Measurements from ENCODE around the gene CCDC91.

The CCDC91 gene

GRCh38 chr12:28202374-28203130 lies 12.3 kb downstream of the CCDC91 start:
- H3K4me3 ChIP-seq (ENCODE audit: low read depth, low read length), result no peak overlapping the region
- no peak for TF ChIP-seq CTCF (IDR thresholded peaks at IDR 0.05; ENCODE audit: borderline replicate concordance, insufficient read depth, low read depth, low read length)

- no peak for TF ChIP-seq CTCF (IDR thresholded peaks at IDR 0.05; ENCODE audit: borderline replicate concordance, insufficient read depth, low read depth, low read length)
- H3K4me3 ChIP-seq (ENCODE audit: low read depth, low read length), result no peak overlapping the region
These were observed 19.5 kb downstream of the CCDC91 start for GRCh38 chr12:28209782-28210181.

GRCh38 chr12:28212182-28212581 lies 21.9 kb downstream of the CCDC91 start:
- no peak overlapping the region for H3K4me3 ChIP-seq (ENCODE audit: low read depth, low read length)
- TF ChIP-seq CTCF (IDR thresholded peaks at IDR 0.05; ENCODE audit: borderline replicate concordance, insufficient read depth, low read depth, low read length), result no peak

GRCh38 chr12:28215021-28215420 lies 24.8 kb downstream of the CCDC91 start:
- no peak for TF ChIP-seq CTCF (IDR thresholded peaks at IDR 0.05; ENCODE audit: borderline replicate concordance, insufficient read depth, low read depth, low read length)
- no peak overlapping the region for H3K4me3 ChIP-seq (ENCODE audit: low read depth, low read length)

- TF ChIP-seq CTCF (IDR thresholded peaks at IDR 0.05; ENCODE audit: borderline replicate concordance, insufficient read depth, low read depth, low read length), result no peak
- no peak overlapping the region for H3K4me3 ChIP-seq (ENCODE audit: low read depth, low read length)
These were observed 25.8 kb downstream of the CCDC91 start for GRCh38 chr12:28216016-28216415.

GRCh38 chr12:28217805-28218204 lies 27.5 kb downstream of the CCDC91 start:
- H3K4me3 ChIP-seq (ENCODE audit: low read depth, low read length), result no peak overlapping the region
- TF ChIP-seq CTCF (IDR thresholded peaks at IDR 0.05; ENCODE audit: borderline replicate concordance, insufficient read depth, low read depth, low read length), result no peak

- H3K4me3 ChIP-seq (ENCODE audit: low read depth, low read length), result no peak overlapping the region
- TF ChIP-seq CTCF (IDR thresholded peaks at IDR 0.05; ENCODE audit: borderline replicate concordance, insufficient read depth, low read depth, low read length), result no peak
These were observed 28.6 kb downstream of the CCDC91 start for GRCh38 chr12:28218875-28219274.

Data from GM12875 (cell line).